Right renal cortex interstitium (tissue), 3 donors: Measurements from ENCODE around the gene PMCH. TPM values are rescaled to one million over a fixed set of nuclear protein-coding genes. Genes with fewer than 3 reads are reported as not detected.
"Not testable (repeated sequence)": the region's sequence is repeated elsewhere in the genome, so short reads cannot be mapped to it uniquely, and the experiment has no call there.

Source experiments
- DNase-seq, 3 donors: peaks; one replicate each; pipeline ENCODE4 v3.0.0-alpha.2; 2013; ENCODE audit warnings: low read depth in 3 of 3, low spot score in 2 of 3
- polyA plus RNA-seq, 3 donors: library from polyadenylated mRNA; unstranded; fragments of 120-200 nt; gene quantifications; one replicate each; pipeline ENCODE4 v1.2.1, GENCODE V29; 2013; ENCODE audit not compliant: insufficient read length in 3 of 3

PMCH gene
- under 1 TPM; 0.36 to 0.76 (median 0.58) TPM for polyA plus RNA-seq

- DNase-seq = no peak
These were observed at the start of gene PMCH for GRCh38 chr12:102197789-102198188. PMCH (minus strand) TSS chr12:102197833; CDS start chr12:102197770, 63 bp downstream.

GRCh38 chr12:102240859-102241258, 43.2 kb upstream of the PMCH start:
- not testable (repeated sequence) for DNase-seq

GRCh38 chr12:102234599-102234998, 37.0 kb upstream of the PMCH start:
- no peak for DNase-seq

GRCh38 chr12:102232446-102232845, 34.8 kb upstream of the PMCH start:
- DNase-seq = peak in 1 of 3 donors; percentile 3

GRCh38 chr12:102232036-102232435, 34.4 kb upstream of the PMCH start:
- no peak for DNase-seq

- no peak for DNase-seq
These were observed 30.3 kb upstream of the PMCH start for GRCh38 chr12:102227954-102228353.

GRCh38 chr12:102220736-102221135, 23.1 kb upstream of the PMCH start:
- no peak for DNase-seq

- no peak for DNase-seq
These were observed 18.5 kb upstream of the PMCH start for GRCh38 chr12:102215992-102216691.

- no peak for DNase-seq
These were observed 6.4 kb upstream of the PMCH start for GRCh38 chr12:102204025-102204424.

GRCh38 chr12:102202556-102202955, 4.9 kb upstream of the PMCH start:
- DNase-seq = no peak

- no peak for DNase-seq
These were observed 3.9 kb upstream of the PMCH start for GRCh38 chr12:102201436-102202061.

- no peak for DNase-seq
These were observed 1.8 kb downstream of the PMCH start for GRCh38 chr12:102195826-102196225.

GRCh38 chr12:102182635-102183034, 15.0 kb downstream of the PMCH start:
- DNase-seq = no peak

- no peak for DNase-seq
These were observed 22.9 kb downstream of the PMCH start for GRCh38 chr12:102174761-102175160.

- no peak for DNase-seq
These were observed 23.5 kb downstream of the PMCH start for GRCh38 chr12:102174117-102174516.

GRCh38 chr12:102172436-102172835, 25.2 kb downstream of the PMCH start:
- DNase-seq = no peak

GRCh38 chr12:102171951-102172350, 25.7 kb downstream of the PMCH start:
- no peak for DNase-seq

- peak in 1 of 3 donors; percentile 7 for DNase-seq
These were observed 27.6 kb downstream of the PMCH start for GRCh38 chr12:102169922-102170621.

- no peak for DNase-seq
These were observed 29.6 kb downstream of the PMCH start for GRCh38 chr12:102167821-102168604.

- DNase-seq = no peak
These were observed 34.2 kb downstream of the PMCH start for GRCh38 chr12:102163383-102163782.

- DNase-seq = not testable (repeated sequence)
These were observed 42.4 kb downstream of the PMCH start for GRCh38 chr12:102155206-102155605.
